Measurements from ENCODE around the gene TEKT1.

- no peak for TF ChIP-seq CTCF (optimal IDR thresholded peaks at IDR 0.05 in 1 of 3, IDR thresholded peaks at IDR 0.05 in 1 of 3, conservative IDR thresholded peaks at IDR 0.05 in 1 of 3; ENCODE audit: extremely low read depth in 1 of 3, insufficient read depth in 2 of 3, low read length in 3 of 3)
- TF ChIP-seq EZH2 (IDR thresholded peaks at IDR 0.05; ENCODE audit: low read length), result no peak
Measured at GRCh38 chr17:6749519-6749918, 82.0 kb downstream of the TEKT1 start.

All from keratinocyte (primary cell).